Muscle layer of colon (tissue), 2 donors: Measurements from ENCODE around the gene SHISA8.

ENCODE experiments used
- H3K27ac ChIP-seq: one replicate; pipeline ENCODE4 v1.7.0; 2013; ENCODE audit warnings: low read depth, mild to moderate bottlenecking, low read length, moderate library complexity
- H3K27me3 ChIP-seq, 2 donors: one replicate each; pipeline ENCODE4 v1.7.0; 2013; ENCODE audit warnings: low read length in 2 of 2, mild to moderate bottlenecking in 2 of 2; ENCODE audit not compliant: insufficient read depth in 2 of 2, control insufficient read depth in 1 of 2
- H3K36me3 ChIP-seq: one replicate; pipeline ENCODE4 v1.7.0; 2013; ENCODE audit warnings: mild to moderate bottlenecking, low read length; ENCODE audit not compliant: insufficient read depth
- H3K4me1 ChIP-seq: one replicate; pipeline ENCODE4 v1.7.0; 2013; ENCODE audit warnings: mild to moderate bottlenecking, low read length; ENCODE audit not compliant: insufficient read depth
- H3K4me3 ChIP-seq, 2 donors: one replicate each; pipeline ENCODE4 v1.7.0; 2013; ENCODE audit warnings: low read length in 2 of 2, low read depth in 1 of 2, mild to moderate bottlenecking in 1 of 2, moderate library complexity in 1 of 2
- H3K9ac ChIP-seq: one replicate; pipeline ENCODE4 v1.7.0; 2013; ENCODE audit warnings: low read length
- H3K9me3 ChIP-seq: one replicate; pipeline ENCODE4 v1.7.0; 2013; ENCODE audit warnings: mild to moderate bottlenecking, low read length
- donor health status: abdominal sarcoma.
- donor health status: Adenocarcinoma of cecum.

SHISA8 gene

DNA sequence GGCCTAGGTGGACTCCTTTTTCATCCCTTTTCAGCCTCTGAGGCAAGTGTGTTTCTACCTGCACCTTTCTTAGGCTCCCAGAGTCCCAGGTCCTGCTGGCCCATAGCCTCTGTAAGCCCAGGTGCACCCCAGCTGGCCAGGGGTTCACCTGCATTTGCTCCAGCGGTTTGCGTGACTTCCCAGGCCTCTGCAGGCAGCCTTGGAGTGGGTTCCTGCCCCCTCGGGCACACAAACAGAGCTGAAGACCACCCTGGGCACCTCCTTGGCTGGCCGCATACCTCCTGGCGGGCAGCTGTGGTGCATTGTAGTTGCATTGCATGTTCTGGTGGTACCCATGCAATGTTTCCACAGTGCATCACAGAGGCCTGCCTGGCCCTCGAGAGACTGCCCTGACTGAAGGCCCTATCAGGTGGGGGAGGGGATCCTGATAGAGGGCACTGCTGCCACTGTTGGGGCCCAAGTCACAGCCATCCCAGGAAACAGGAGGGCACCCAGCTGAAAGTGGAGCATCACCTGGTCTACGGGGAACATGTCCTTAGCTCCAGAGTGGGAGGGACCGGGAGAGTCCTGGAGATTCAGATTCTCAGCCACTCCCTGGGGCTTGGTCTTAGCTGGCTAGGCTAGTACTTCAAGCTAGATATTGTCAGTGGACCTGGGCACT is 14.1 kb downstream of the SHISA8 start:
- Histone ChIP-seq H3K27me3 (no peaks in the 10 kb centered on the region), H3K4me3 (no peak overlapping the region), H3K36me3 (peaks cover 43% of the 10 kb centered on the region), H3K4me1 (no peaks in the 10 kb centered on the region), H3K9me3 (no peaks in the 10 kb centered on the region), H3K27ac (no peak overlapping the region), H3K9ac (no peak overlapping the region)

DNA sequence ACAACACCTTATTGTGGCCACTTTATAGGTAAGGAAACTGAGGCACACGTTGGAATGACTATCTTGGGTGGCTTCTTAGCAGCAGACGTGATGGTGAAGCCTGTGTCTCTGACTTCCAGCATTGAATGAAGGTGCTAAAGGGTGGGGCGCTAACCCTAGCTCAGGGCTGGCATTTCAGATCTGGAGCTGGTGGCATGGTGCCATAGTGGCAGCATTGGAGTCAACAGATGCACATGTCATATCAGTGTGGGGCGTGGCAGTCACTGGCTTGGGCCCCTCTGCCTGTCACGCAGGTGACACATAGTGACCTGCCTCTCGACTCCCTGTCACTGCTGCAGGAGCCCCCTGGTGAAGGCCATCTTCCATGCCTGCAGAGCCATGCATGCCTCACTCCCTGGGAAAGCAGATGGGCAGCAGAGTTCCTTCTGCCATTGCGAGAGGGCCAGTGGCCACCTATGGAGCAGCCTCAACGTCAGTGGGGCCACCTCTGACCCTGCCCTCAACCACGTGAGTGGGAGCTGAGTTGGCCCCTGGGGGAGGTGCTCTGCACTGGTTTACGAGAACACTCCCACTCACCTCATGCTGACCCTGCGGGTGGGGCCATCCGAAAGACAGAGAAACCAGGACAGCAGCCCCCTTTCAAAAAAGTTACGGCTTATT is 14.8 kb downstream of the SHISA8 start:
- Histone ChIP-seq H3K4me3 (no peak overlapping the region), H3K27ac (no peak overlapping the region), H3K36me3 (peaks cover 41% of the 10 kb centered on the region), H3K9me3 (no peaks in the 10 kb centered on the region), H3K4me1 (no peaks in the 10 kb centered on the region), H3K27me3 (no peaks in the 10 kb centered on the region), H3K9ac (no peak overlapping the region)

DNA sequence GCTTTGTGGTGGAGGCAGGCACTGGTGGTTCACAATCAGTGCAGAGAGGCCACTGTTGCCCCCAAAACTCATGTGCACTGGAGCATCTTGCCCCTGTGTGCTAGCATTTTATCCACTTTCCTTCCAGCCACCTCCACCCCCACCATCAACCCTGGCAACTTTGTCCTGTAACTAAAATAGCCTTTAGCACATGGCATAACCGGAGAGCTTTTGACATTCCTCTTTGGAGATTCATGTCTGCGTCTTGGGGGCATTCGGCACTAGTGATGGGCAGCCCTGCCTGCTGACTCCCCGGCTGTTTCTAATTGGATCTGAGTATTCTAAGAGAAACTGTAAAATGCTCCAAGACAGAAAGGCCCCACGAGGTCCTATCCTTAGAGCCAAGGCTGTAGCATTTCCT is 15.8 kb downstream of the SHISA8 start:
- Histone ChIP-seq H3K9me3 (no peaks in the 10 kb centered on the region), H3K4me3 (no peak overlapping the region), H3K27me3 (no peaks in the 10 kb centered on the region), H3K9ac (no peak overlapping the region), H3K4me1 (no peaks in the 10 kb centered on the region), H3K36me3 (peaks cover 39% of the 10 kb centered on the region), H3K27ac (no peak overlapping the region)

DNA sequence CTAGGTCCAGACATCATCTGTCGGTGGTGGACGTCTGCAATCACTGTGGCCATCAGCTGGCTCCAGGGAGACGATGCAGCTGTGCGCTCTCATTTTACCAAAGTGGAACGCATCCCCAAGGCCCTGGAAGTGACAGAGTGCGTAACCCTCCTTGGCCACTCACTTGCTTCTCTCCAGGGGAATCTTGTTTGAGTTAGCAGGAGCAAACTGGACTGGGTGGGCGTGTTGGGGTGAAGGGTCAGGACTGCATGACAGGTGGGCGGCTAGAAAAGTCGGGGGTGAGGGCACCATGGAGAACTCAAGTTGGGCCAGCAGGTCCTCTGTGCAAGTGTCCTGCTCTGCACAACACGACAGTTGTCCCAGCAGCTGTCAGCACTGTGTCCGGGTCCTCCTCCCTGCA is 16.2 kb downstream of the SHISA8 start:
- peaks cover 42% of the 10 kb centered on the region for H3K36me3 ChIP-seq
- no peak overlapping the region for H3K27ac ChIP-seq
- H3K9me3 ChIP-seq: no peaks in the 10 kb centered on the region
- H3K4me3 ChIP-seq: no peak overlapping the region
- no peaks in the 10 kb centered on the region for H3K4me1 ChIP-seq
- H3K27me3 ChIP-seq: no peaks in the 10 kb centered on the region
- no peak overlapping the region for H3K9ac ChIP-seq

DNA sequence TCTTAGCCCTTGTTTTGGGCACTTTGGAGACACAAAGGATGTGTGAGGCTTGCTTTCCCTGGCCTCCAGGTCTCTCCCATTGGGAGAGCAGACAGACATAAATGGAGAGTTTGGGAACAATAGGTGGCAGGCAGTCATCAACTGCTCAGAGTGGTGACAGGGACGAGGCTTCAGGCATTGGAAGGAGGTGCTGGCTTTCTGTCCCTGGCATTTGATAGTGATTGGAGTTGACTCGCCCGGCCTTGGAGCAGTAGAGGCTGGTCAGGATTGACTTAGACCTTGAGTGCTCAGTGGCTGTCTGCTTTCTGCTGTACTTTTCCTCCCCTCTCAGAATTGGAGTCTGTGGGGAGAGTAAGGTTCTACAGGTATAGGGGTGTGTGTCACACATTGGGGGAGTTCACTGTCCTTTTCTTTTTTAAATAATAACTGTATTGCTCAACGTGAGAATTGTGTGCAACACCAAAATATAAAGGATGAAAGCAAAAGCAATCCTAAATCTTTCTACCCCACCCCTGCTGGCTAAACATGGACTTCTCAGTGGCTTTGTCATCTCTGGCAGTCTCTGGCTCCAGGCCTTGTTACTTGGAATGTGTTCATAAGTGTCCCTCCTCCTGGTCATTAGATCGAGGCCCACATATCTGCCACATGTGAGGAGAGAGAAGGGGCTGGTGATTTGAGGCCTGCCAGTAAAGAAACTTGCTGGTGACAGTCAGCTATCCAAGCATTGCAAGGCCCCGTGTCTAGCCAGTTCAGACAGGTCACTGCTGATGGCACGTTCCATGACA is 21.1 kb downstream of the SHISA8 start:
- peaks cover 39% of the 10 kb centered on the region for H3K36me3 ChIP-seq
- no peak overlapping the region for H3K9ac ChIP-seq
- no peaks in the 10 kb centered on the region for H3K4me1 ChIP-seq
- H3K27ac ChIP-seq: no peak overlapping the region
- H3K4me3 ChIP-seq: no peak overlapping the region
- H3K9me3 ChIP-seq: no peaks in the 10 kb centered on the region
- H3K27me3 ChIP-seq: no peaks in the 10 kb centered on the region

DNA sequence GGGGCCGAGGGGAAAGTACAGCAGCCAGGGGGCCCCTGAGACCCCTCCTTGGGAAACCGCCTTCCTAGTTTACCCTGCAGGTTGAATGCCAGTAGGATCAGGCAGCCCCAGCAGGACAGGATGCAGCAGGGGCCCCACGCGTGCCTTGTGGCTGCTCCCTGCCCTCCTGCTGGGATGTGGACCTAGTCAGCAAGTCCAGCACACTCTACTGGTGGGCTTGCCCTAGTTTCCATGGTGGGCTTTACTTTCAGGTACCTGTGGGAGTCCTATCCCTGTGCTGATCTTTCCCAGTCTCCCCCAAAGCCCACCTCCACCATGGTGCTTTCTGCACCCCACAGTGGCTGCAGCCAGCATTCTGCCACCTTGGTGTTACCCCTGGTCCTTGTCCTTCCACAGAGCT is 22.2 kb downstream of the SHISA8 start:
- Histone ChIP-seq H3K9ac (no peak overlapping the region), H3K4me3 (no peak overlapping the region), H3K27ac (no peak overlapping the region), H3K4me1 (no peaks in the 10 kb centered on the region), H3K27me3 (no peaks in the 10 kb centered on the region), H3K9me3 (no peaks in the 10 kb centered on the region), H3K36me3 (peaks cover 47% of the 10 kb centered on the region)

DNA sequence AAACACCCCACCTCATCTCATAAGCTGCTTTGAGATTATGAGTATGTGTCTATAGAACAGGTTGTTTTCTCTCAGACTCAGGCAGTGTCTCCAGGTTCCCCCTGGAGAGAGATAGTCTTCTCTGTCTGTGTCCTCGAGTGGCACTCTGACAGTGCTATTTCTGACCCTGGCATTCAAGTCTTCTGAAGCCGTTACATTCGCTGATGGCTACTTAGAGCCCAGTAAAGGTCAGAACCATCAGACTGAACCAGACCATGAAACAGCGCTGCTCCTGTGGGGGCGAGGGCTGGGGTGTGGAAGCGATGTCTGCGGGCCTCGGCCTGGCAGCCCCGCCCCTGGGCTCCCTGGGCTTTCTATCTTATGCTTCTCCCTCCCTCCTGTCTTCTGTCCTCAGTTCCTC is 23.5 kb downstream of the SHISA8 start:
- H3K4me3 ChIP-seq: no peak overlapping the region
- no peak overlapping the region for H3K9ac ChIP-seq
- no peaks in the 10 kb centered on the region for H3K9me3 ChIP-seq
- H3K4me1 ChIP-seq: no peaks in the 10 kb centered on the region
- H3K36me3 ChIP-seq: peaks cover 39% of the 10 kb centered on the region
- no peak overlapping the region for H3K27ac ChIP-seq
- no peaks in the 10 kb centered on the region for H3K27me3 ChIP-seq

DNA sequence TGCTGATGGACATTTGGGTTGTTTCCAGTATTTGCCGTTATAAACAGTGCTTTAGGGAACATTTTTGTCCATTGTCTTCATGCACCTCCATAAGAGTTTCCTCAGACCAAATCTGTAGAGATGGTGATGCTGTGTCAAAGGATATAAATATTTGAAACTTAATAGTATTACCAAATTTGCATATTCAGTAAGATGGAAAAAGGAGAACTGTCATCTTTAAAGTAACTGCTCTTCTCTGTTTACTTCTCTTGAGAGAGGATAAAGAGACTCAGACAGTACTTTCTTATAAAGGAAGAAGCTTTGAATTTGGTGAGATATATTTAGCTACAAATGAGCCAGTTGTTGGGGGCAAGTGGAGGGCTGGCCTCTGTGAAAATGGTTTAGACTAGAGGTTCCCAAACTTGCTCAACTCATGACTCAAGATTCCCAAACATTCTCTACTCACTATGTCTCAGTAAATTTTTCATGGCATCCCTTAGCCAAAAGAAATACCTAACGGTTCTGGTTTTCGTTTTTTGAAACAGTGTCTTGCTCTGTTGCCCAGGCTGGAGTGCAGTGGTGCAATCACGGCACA is 26.2 kb downstream of the SHISA8 start:
- no peak overlapping the region for H3K4me3 ChIP-seq
- H3K36me3 ChIP-seq: peaks cover 46% of the 10 kb centered on the region
- no peaks in the 10 kb centered on the region for H3K4me1 ChIP-seq
- H3K27ac ChIP-seq: no peak overlapping the region
- no peaks in the 10 kb centered on the region for H3K9me3 ChIP-seq
- H3K9ac ChIP-seq: no peak overlapping the region
- H3K27me3 ChIP-seq: no peaks in the 10 kb centered on the region

DNA sequence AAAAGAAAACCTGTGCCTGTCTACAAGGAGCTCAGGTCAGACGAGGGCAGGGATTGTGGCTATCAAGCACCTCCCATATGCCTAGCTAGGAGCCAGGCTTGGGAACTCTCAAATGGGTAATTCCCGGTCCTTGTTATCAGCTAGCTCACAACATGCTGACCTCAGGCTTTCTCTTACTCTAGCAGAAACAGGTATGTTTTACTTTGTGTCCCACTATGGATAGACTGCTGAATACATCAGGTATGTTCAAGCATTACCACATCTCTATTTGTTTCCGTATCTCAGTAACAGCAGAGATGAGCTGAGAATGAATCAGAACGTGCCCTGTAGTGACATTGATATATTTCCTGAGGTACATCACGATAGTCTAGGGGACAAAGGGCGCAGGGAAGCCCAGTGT is 29.4 kb downstream of the SHISA8 start:
- Histone ChIP-seq H3K27me3 (no peaks in the 10 kb centered on the region), H3K9ac (no peak overlapping the region), H3K27ac (no peak overlapping the region), H3K9me3 (no peaks in the 10 kb centered on the region), H3K4me3 (no peak overlapping the region), H3K4me1 (no peaks in the 10 kb centered on the region), H3K36me3 (peaks cover 62% of the 10 kb centered on the region)

DNA sequence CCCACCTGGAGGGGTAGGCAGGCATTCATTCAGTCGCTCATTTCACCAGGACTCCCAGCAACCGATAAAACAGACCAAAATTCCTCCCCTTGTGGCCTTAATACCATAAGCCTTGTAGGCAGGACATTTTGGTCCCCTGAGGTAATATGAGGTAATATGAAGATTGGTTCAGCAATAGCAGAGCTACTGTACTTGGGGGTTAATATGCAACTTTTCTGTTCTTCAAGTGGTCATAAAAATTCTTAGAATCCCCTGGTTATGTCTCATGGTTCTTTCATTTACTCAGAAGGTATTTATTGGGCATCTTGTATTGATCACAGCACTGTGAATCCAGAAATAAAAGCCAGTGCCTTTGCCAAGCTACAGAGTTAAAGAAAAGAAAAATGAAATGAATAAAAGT is 29.8 kb downstream of the SHISA8 start:
- Histone ChIP-seq H3K36me3 (peaks cover 65% of the 10 kb centered on the region), H3K9me3 (no peaks in the 10 kb centered on the region), H3K27ac (no peak overlapping the region), H3K9ac (no peak overlapping the region), H3K4me1 (no peaks in the 10 kb centered on the region), H3K4me3 (no peak overlapping the region), H3K27me3 (no peaks in the 10 kb centered on the region)

DNA sequence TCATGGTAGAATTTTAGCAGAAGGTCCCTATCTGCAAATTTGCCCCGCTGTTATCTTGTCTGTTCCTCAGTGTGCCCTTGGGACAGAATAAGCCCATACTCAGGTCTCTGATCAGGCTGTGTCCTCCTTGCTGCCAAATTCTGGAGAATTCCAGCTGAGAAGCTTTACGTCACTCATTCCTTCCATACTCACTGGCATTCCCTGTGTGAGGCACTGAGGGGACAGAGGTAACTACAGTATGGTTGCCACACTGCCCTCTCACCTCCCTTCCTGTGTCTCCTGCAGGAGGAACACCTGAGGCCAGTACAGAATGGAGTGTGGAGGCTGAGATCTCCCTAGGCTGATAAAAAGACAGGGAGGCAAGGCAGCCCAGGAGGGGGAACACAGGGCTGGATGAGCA is 31.5 kb downstream of the SHISA8 start:
- Histone ChIP-seq H3K9ac (no peak overlapping the region), H3K27me3 (no peaks in the 10 kb centered on the region), H3K4me1 (no peaks in the 10 kb centered on the region), H3K9me3 (no peaks in the 10 kb centered on the region), H3K4me3 (no peak overlapping the region), H3K36me3 (peaks cover 69% of the 10 kb centered on the region), H3K27ac (no peak overlapping the region)
